Mesendoderm (in vitro differentiated cells): Measurements from ENCODE around the gene GNL3.
"Not testable (repeated sequence)": the region's sequence is repeated elsewhere in the genome, so short reads cannot be mapped to it uniquely, and the experiment has no call there.

Source experiments
- DNase-seq: peaks from one replicate; pipeline ENCODE4 v3.0.0; 2013
- H2AK5ac ChIP-seq: 2 replicates; pipeline ENCODE4 v1.6.1; 2013; ENCODE audit warnings: low read length, inconsistent platforms
- H2BK120ac ChIP-seq: 2 replicates; pipeline ENCODE4 v1.6.1; 2013; ENCODE audit warnings: low read depth, mild to moderate bottlenecking, low read length, moderate library complexity, mixed read lengths
- H2BK15ac ChIP-seq: replicated peaks from 2 replicates; pipeline ENCODE4 v1.6.1; 2013; ENCODE audit warnings: low read depth, mild to moderate bottlenecking, moderate library complexity
- H2BK5ac ChIP-seq: 2 replicates; pipeline ENCODE4 v1.6.1; 2013; ENCODE audit warnings: low read length, inconsistent platforms
- H3K18ac ChIP-seq: 2 replicates; pipeline ENCODE4 v1.6.1; 2013; ENCODE audit warnings: mild to moderate bottlenecking, low read length, mixed read lengths
- H3K23ac ChIP-seq: one replicate; pipeline ENCODE4 v1.6.1; 2013; ENCODE audit warnings: low read length
- H3K27ac ChIP-seq: 2 replicates; pipeline ENCODE4 v1.5.1; 2013; ENCODE audit warnings: low read depth, mild to moderate bottlenecking, inconsistent platforms, low read length, moderate library complexity
- H3K27me3 ChIP-seq: 2 replicates; pipeline ENCODE4 v1.6.1; 2013; ENCODE audit warnings: low read length, control low read depth, mild to moderate bottlenecking, inconsistent platforms; ENCODE audit not compliant: insufficient read depth, poor library complexity
- H3K36me3 ChIP-seq: 2 replicates; pipeline ENCODE4 v1.6.1; 2013; ENCODE audit warnings: low read length, inconsistent platforms; ENCODE audit not compliant: control insufficient read depth, insufficient read depth
- H3K4ac ChIP-seq: one replicate; pipeline ENCODE4 v1.6.1; 2013; ENCODE audit warnings: low read depth, mild to moderate bottlenecking, low read length, moderate library complexity
- H3K4me1 ChIP-seq: 2 replicates; pipeline ENCODE4 v1.6.1; 2013; ENCODE audit warnings: low read depth, low read length, inconsistent platforms; ENCODE audit not compliant: control insufficient read depth
- H3K4me2 ChIP-seq: 2 replicates; pipeline ENCODE4 v1.6.1; 2013; ENCODE audit warnings: low read length
- H3K4me3 ChIP-seq: 2 replicates; pipeline ENCODE4 v1.5.1; 2013; ENCODE audit warnings: mild to moderate bottlenecking, low read length
- H3K56ac ChIP-seq: one replicate; pipeline ENCODE4 v1.6.1; 2013; ENCODE audit warnings: low read length
- H3K79me1 ChIP-seq: 2 replicates; pipeline ENCODE4 v1.6.1; 2013; ENCODE audit warnings: low read length, inconsistent platforms
- H3K79me2 ChIP-seq: 2 replicates; pipeline ENCODE4 v1.6.1; 2013; ENCODE audit warnings: mild to moderate bottlenecking, low read length; ENCODE audit not compliant: control insufficient read depth, insufficient read depth
- H3K9ac ChIP-seq: 2 replicates; pipeline ENCODE4 v1.6.1; 2013; ENCODE audit warnings: low read length, inconsistent platforms
- H4K5ac ChIP-seq: one replicate; pipeline ENCODE4 v1.6.1; 2013; ENCODE audit warnings: low read length
- H4K8ac ChIP-seq: one replicate; pipeline ENCODE4 v1.6.1; 2013; ENCODE audit warnings: low read depth, mild to moderate bottlenecking, control low read depth, low read length, moderate library complexity
- WGBS: extraction: QIAGEN DNeasy Blood & Tissue Kit; methylation state at CpG from one replicate; pipeline ENCODE4 v1.1.7; 2013; ENCODE audit warnings: low lambda C conversion rate, missing lambda C conversion rate; ENCODE audit not compliant: insufficient coverage; ENCODE audit errors: extremely low coverage; 5-methylcytosine and 5-hydroxymethylcytosine counted together

GNL3 gene

DNA sequence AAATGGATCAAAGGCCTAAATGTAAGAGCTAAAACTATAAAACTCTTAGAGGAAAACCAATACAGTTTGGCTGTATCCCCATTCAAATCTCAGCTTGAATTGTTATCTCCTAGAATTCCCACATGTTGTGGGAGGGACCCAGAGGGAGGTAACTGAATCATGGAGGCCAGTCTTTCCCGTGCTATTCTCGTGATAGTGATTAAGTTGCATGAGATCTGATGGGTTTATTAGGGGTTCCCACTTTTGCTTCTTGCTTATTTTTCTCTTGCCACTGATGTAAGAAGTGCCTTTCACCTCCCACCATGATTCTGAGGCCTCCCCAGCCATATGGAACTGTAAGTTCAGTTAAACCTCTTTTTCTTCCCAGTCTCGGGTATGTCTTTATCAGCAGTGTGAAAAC is 9.6 kb upstream of the GNL3 start:
- not testable (repeated sequence) for H2AK5ac ChIP-seq, H3K4me2 ChIP-seq, H3K56ac ChIP-seq, H3K23ac ChIP-seq, H3K79me2 ChIP-seq, H3K27me3 ChIP-seq, H2BK15ac ChIP-seq, H3K4ac ChIP-seq, H3K9ac ChIP-seq, DNase-seq, H4K8ac ChIP-seq, H3K18ac ChIP-seq, H2BK5ac ChIP-seq, H2BK120ac ChIP-seq, H3K4me3 ChIP-seq, H3K27ac ChIP-seq, H3K79me1 ChIP-seq, H4K5ac ChIP-seq, H3K36me3 ChIP-seq, H3K4me1 ChIP-seq
- WGBS: no CpG with 5 or more reads among the region's 3 CpGs

DNA sequence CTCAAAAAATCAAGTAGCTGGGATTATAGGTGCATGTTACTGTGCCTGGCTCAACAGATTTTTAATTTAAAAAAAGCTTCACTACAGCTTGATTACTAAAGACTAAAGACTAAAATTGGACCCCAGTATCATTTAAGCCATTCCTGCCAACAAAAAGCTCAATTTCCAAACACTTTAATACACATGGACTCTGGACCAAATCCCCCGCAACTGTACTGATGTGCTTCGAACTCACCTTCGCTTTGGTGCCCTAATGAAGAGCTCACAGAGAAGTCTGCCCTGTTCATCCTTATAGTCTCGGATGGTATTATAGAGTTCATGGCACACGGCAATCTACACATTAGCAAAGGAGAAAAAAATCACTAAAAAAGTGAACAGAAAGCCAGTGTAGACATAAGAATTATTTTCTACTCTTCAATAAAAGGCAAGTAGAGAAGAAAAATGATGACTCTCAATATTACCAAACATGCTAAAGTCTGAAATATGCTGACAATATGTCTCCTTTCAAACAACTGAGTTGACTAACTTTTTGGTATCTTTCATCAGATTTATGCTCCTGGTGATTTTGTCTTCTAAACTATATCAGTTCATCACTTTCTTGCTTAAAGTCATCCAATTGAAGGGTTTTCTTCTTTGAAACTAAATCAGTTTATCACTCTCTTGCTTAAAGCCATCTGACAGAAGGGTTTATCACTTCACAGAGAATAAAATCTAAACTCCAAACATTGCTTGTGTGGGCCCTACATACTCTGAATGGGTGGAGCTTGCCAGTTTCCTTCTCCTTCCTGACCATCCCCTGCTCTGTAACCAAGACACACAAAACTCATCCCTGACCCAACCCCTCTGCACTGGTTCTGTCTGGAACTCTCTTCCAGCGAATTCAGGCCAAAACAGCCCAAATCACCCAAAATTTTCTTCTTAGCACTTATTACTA is 7.3 kb upstream of the GNL3 start:
- H3K4me2 ChIP-seq: no peak overlapping the region

GRCh38 chr3:52679199-52679538 is 6.7 kb upstream of the GNL3 start:
- Histone ChIP-seq H3K36me3 (peaks cover 8% of the 10 kb centered on the region), H3K4me1 (no peaks in the 10 kb centered on the region)
- WGBS: no CpG with 5 or more reads among the region's 3 CpGs

More for the DNA sequence above, 7.3 kb upstream of the GNL3 start:
- no peak overlapping the region for H2BK120ac ChIP-seq
- no peak overlapping the region for H3K56ac ChIP-seq
- peaks cover 16% of the 10 kb centered on the region for H3K79me2 ChIP-seq
- DNase-seq: no peak
- H2BK15ac ChIP-seq: no peak overlapping the region
- no peaks in the 10 kb centered on the region for H3K27me3 ChIP-seq
- H3K79me1 ChIP-seq: peaks cover 6% of the 10 kb centered on the region
- H3K27ac ChIP-seq: no peak overlapping the region
- no peak overlapping the region for H3K23ac ChIP-seq
- H4K5ac ChIP-seq: no peak overlapping the region
- H3K18ac ChIP-seq: no peak overlapping the region
- H3K36me3 ChIP-seq: peaks cover 8% of the 10 kb centered on the region
- no peak overlapping the region for H3K9ac ChIP-seq
- H3K4me3 ChIP-seq: no peak overlapping the region
- H2BK5ac ChIP-seq: no peak overlapping the region
- no CpG with 5 or more reads among the region's 6 CpGs for WGBS
- H4K8ac ChIP-seq: no peak overlapping the region
- no peak overlapping the region for H2AK5ac ChIP-seq
- no peak overlapping the region for H3K4ac ChIP-seq
- H3K4me1 ChIP-seq: no peaks in the 10 kb centered on the region

DNA sequence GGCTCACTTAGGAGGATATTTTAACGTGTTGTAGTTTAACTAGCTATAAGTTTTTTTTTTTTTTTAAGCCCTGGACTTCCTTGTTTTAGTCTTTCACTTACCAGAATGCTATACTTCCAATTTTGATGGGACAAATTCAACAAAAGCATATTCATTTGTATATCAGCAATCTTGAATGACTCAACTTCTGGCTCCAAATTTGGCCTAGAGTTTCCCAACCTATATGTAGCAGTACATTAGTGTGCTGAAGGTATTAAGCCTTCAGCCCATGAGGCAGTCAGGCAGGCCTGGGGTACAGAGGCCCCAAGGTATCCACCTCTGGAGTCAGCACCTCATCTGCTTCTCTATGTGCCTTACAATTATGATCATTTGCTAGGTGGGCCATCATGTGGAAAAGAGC is 6.0 kb upstream of the GNL3 start:
- H3K4me2 ChIP-seq: no peak overlapping the region

More at GRCh38 chr3:52679199-52679538, 6.7 kb upstream of the GNL3 start:
- Histone ChIP-seq H3K4ac (no peak overlapping the region), H3K27ac (no peak overlapping the region), H3K18ac (no peak overlapping the region), H2AK5ac (no peak overlapping the region), H2BK15ac (no peak overlapping the region), H3K27me3 (no peaks in the 10 kb centered on the region), H3K4me3 (no peak overlapping the region), H3K4me2 (no peak overlapping the region), H2BK120ac (no peak overlapping the region), H3K23ac (no peak overlapping the region), H3K79me1 (peaks cover 6% of the 10 kb centered on the region), H3K56ac (no peak overlapping the region), H4K8ac (no peak overlapping the region), H4K5ac (no peak overlapping the region), H3K9ac (no peak overlapping the region), H2BK5ac (no peak overlapping the region), H3K79me2 (peaks cover 22% of the 10 kb centered on the region)
- DNase-seq: no peak

GRCh38 chr3:52681596-52681995 is 4.2 kb upstream of the GNL3 start:
- no peak overlapping the region for H3K4me3 ChIP-seq
- no peak overlapping the region for H2BK120ac ChIP-seq
- no peak overlapping the region for H3K56ac ChIP-seq
- WGBS: 100% methylated on average over 1 of the region's 3 CpGs
- no peak overlapping the region for H2BK5ac ChIP-seq
- H4K5ac ChIP-seq: no peak overlapping the region
- no peak overlapping the region for H2AK5ac ChIP-seq
- no peak overlapping the region for H2BK15ac ChIP-seq
- peaks cover 8% of the 10 kb centered on the region for H3K36me3 ChIP-seq
- H3K4me2 ChIP-seq: no peak overlapping the region
- H3K79me1 ChIP-seq: peaks cover 6% of the 10 kb centered on the region
- H3K27ac ChIP-seq: no peak overlapping the region
- no peak overlapping the region for H4K8ac ChIP-seq
- no peak overlapping the region for H3K18ac ChIP-seq
- H3K23ac ChIP-seq: no peak overlapping the region
- H3K27me3 ChIP-seq: no peaks in the 10 kb centered on the region
- DNase-seq: no peak
- H3K4me1 ChIP-seq: no peaks in the 10 kb centered on the region
- H3K79me2 ChIP-seq: peaks cover 34% of the 10 kb centered on the region
- H3K4ac ChIP-seq: no peak overlapping the region
- no peak overlapping the region for H3K9ac ChIP-seq

More for the DNA sequence above, 6.0 kb upstream of the GNL3 start:
- Histone ChIP-seq H2AK5ac (no peak overlapping the region), H3K4me1 (no peaks in the 10 kb centered on the region), H3K56ac (no peak overlapping the region), H4K5ac (no peak overlapping the region), H3K27me3 (no peaks in the 10 kb centered on the region), H3K27ac (no peak overlapping the region), H3K18ac (no peak overlapping the region), H2BK15ac (no peak overlapping the region), H3K4me3 (no peak overlapping the region), H3K79me1 (peaks cover 6% of the 10 kb centered on the region), H3K4ac (no peak overlapping the region), H3K23ac (no peak overlapping the region), H4K8ac (no peak overlapping the region), H3K79me2 (peaks cover 27% of the 10 kb centered on the region), H2BK120ac (no peak overlapping the region), H3K36me3 (peaks cover 8% of the 10 kb centered on the region), H2BK5ac (no peak overlapping the region), H3K9ac (no peak overlapping the region)
- DNase-seq: no peak
- no CpG with 5 or more reads among the region's 1 CpG for WGBS

- Histone ChIP-seq H3K79me1 (peaks cover 6% of the 10 kb centered on the region), H3K4me3 (no peak overlapping the region), H3K4me1 (no peaks in the 10 kb centered on the region), H3K23ac (no peak overlapping the region), H4K5ac (no peak overlapping the region), H3K18ac (no peak overlapping the region), H3K27ac (no peak overlapping the region), H2BK120ac (no peak overlapping the region), H2BK15ac (no peak overlapping the region), H3K36me3 (peaks cover 8% of the 10 kb centered on the region), H2AK5ac (no peak overlapping the region), H3K4ac (no peak overlapping the region), H3K56ac (no peak overlapping the region), H2BK5ac (no peak overlapping the region), H3K27me3 (no peaks in the 10 kb centered on the region), H3K9ac (no peak overlapping the region), H4K8ac (no peak overlapping the region), H3K79me2 (peaks cover 38% of the 10 kb centered on the region), H3K4me2 (no peak overlapping the region)
- peak; percentile 72 for DNase-seq
These were observed 3.8 kb upstream of the GNL3 start for GRCh38 chr3:52682016-52682415.
